Loucy (cell line): ENCODE data around the gene EDIL3.

Source experiments
- H2AFZ ChIP-seq: fragments of 200-600 bp; sonication (generic); 2 replicates; pipeline ENCODE4 v1.6.0; 2016; ENCODE audit warnings: antibody characterized with exemption, mild to moderate bottlenecking, low read length, moderate library complexity
- H3F3A ChIP-seq: fragments of 200-600 bp; 2 replicates; pipeline ENCODE4 v1.6.0; 2016; ENCODE audit warnings: antibody characterized with exemption, low read depth, mild to moderate bottlenecking
- H3K27me3 ChIP-seq: fragments of 200-600 bp; sonication (generic); 2 replicates; pipeline ENCODE4 v1.6.1; 2014; ENCODE audit warnings: low read length, mild to moderate bottlenecking; ENCODE audit not compliant: insufficient read depth, poor library complexity, severe bottlenecking
- H3K36me3 ChIP-seq: fragments of 200-600 bp; sonication (generic); 2 replicates; pipeline ENCODE4 v1.6.1; 2016; ENCODE audit warnings: low read length; ENCODE audit not compliant: insufficient read depth
- H3K4me1 ChIP-seq: fragments of 200-600 bp; sonication (generic); 2 replicates; pipeline ENCODE4 v1.5.1; 2014; ENCODE audit warnings: low read length, mild to moderate bottlenecking; ENCODE audit not compliant: insufficient read depth, poor library complexity, severe bottlenecking
- H3K4me2 ChIP-seq: fragments of 200-600 bp; sonication (generic); 2 replicates; pipeline ENCODE4 v1.6.0; 2014; ENCODE audit warnings: antibody characterized with exemption, low read length, low read depth, mild to moderate bottlenecking; ENCODE audit not compliant: poor library complexity, severe bottlenecking
- H3K4me3 ChIP-seq: fragments of 200-600 bp; sonication (generic); 2 replicates; pipeline ENCODE4 v1.5.1; 2014; ENCODE audit warnings: low read length, mild to moderate bottlenecking, mixed read lengths; ENCODE audit not compliant: poor library complexity, severe bottlenecking
- H3K79me2 ChIP-seq: fragments of 200-600 bp; sonication (generic); 2 replicates; pipeline ENCODE4 v1.6.1; 2014; ENCODE audit warnings: low read length; ENCODE audit not compliant: insufficient read depth
- H3K9ac ChIP-seq: fragments of 200-600 bp; sonication (generic); 2 replicates; pipeline ENCODE4 v1.6.0; 2014; ENCODE audit warnings: mild to moderate bottlenecking, low read depth, low read length, moderate library complexity; ENCODE audit not compliant: poor library complexity, severe bottlenecking
- H3K9me2 ChIP-seq: fragments of 200-600 bp; sonication (generic); replicated peaks from 2 replicates; pipeline ENCODE4 v1.6.1; 2016; ENCODE audit warnings: low read depth, low read length, mixed read lengths
- H3K9me3 ChIP-seq: fragments of 200-600 bp; sonication (generic); 2 replicates; pipeline ENCODE4 v1.6.1; 2014; ENCODE audit warnings: mild to moderate bottlenecking, antibody characterized with exemption, low read length, low read depth; ENCODE audit not compliant: insufficient read depth
- H4K20me1 ChIP-seq: fragments of 200-600 bp; sonication (generic); 2 replicates; pipeline ENCODE4 v1.6.0; 2014; ENCODE audit warnings: antibody characterized with exemption, low read length, mild to moderate bottlenecking; ENCODE audit not compliant: insufficient read depth, poor library complexity, severe bottlenecking
- EZH2phosphoT487 ChIP-seq: fragments of 200-600 bp; IDR thresholded peaks from 2 replicates; pipeline ENCODE4 v1.6.1; 2018; ENCODE audit warnings: antibody characterized with exemption, mild to moderate bottlenecking, moderate library complexity, borderline replicate concordance
- TF ChIP-seq, protein P1 (sequence below): fragments of 200-600 bp; sonication (generic); conservative IDR thresholded peaks from 2 replicates; pipeline ENCODE4 v1.5.1; 2014; ENCODE audit warnings: mild to moderate bottlenecking, antibody characterized with exemption, low read length

The EDIL3 gene

DNA sequence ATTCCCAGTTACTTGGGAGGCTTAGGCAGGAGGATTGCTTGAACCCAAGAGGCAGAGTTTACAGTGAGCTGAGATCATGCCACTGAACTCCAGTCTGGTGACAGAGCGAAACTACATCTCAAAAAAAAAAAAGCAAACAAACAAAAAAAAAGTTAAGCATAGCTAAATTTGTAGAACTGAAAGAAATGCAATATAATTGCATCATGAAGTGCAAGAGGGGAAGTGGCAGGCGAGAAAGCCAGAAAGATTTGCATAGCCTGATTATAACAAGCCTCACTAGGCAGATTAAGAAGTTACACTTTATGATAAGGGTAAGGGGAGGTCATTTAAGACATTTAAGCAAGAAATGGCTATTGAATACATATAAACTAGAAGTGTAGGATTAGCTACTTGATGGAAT, 187.1 kb downstream of the EDIL3 start:
- H3K79me2 ChIP-seq, result no peaks in the 10 kb centered on the region
- H3K9me2 ChIP-seq, result no peaks in the 10 kb centered on the region
- no peaks in the 10 kb centered on the region for H4K20me1 ChIP-seq
- H3K4me1 ChIP-seq, result no peaks in the 10 kb centered on the region
- no peak overlapping the region for H3K9ac ChIP-seq
- H3K4me3 ChIP-seq, result no peak overlapping the region
- H3K27me3 ChIP-seq, result no peaks in the 10 kb centered on the region
- TF ChIP-seq, protein P1, sequence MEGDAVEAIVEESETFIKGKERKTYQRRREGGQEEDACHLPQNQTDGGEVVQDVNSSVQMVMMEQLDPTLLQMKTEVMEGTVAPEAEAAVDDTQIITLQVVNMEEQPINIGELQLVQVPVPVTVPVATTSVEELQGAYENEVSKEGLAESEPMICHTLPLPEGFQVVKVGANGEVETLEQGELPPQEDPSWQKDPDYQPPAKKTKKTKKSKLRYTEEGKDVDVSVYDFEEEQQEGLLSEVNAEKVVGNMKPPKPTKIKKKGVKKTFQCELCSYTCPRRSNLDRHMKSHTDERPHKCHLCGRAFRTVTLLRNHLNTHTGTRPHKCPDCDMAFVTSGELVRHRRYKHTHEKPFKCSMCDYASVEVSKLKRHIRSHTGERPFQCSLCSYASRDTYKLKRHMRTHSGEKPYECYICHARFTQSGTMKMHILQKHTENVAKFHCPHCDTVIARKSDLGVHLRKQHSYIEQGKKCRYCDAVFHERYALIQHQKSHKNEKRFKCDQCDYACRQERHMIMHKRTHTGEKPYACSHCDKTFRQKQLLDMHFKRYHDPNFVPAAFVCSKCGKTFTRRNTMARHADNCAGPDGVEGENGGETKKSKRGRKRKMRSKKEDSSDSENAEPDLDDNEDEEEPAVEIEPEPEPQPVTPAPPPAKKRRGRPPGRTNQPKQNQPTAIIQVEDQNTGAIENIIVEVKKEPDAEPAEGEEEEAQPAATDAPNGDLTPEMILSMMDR, result no peak
- TF ChIP-seq EZH2phosphoT487, result no peak
- H3K4me2 ChIP-seq, result no peak overlapping the region
- H3K9me3 ChIP-seq, result no peaks in the 10 kb centered on the region
- no peaks in the 10 kb centered on the region for H3F3A ChIP-seq
- H2AFZ ChIP-seq, result no peak overlapping the region
- no peaks in the 10 kb centered on the region for H3K36me3 ChIP-seq

DNA sequence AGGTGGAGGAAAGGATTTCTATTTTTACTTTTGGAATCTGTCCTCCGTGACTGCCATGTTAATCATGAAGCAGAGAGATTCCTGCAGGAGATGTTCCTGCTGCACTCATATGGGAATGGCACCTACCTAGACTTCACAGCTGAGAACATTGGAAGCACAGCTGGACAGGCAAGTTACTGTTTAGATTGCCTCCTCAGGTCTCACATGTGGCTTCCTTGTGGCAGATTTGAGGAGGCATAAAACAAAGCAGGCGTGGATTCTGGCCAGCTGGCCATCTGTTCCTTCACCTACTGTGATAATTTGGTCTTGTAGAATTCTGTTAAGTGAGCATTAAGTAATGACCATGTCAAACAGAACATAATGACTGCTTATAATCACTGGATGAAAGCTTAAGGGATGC, 193.4 kb downstream of the EDIL3 start:
- no peaks in the 10 kb centered on the region for H3K79me2 ChIP-seq
- H3K9me2 ChIP-seq, result no peaks in the 10 kb centered on the region
- no peak overlapping the region for H3K4me2 ChIP-seq
- no peaks in the 10 kb centered on the region for H3K9me3 ChIP-seq
- no peaks in the 10 kb centered on the region for H4K20me1 ChIP-seq
- no peak overlapping the region for H3K9ac ChIP-seq
- H3K4me3 ChIP-seq, result no peak overlapping the region
- H3F3A ChIP-seq, result no peaks in the 10 kb centered on the region
- H3K36me3 ChIP-seq, result no peaks in the 10 kb centered on the region
- H2AFZ ChIP-seq, result no peak overlapping the region
- no peaks in the 10 kb centered on the region for H3K4me1 ChIP-seq
- TF ChIP-seq EZH2phosphoT487, result no peak
- TF ChIP-seq, protein P1, result no peak
- H3K27me3 ChIP-seq, result no peaks in the 10 kb centered on the region

DNA sequence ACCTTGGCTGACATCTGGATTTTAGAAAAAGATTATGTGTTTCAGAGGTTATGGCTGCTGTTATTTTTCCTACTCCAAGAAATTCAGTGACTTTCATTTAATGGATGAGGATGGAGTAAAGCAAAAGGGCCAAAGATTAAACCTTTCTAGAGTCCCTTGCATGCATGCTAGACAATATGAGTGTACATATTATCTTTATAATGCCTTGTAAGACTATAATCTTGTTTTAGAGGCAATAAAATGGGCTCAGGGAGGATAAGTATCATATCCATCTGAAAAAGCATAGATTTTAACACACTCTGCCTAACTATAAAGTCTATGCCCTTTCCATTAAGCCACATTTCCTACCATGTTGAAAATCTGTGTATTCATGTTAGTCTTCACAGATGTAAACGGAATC, 199.8 kb downstream of the EDIL3 start:
- H3K27me3 ChIP-seq, result no peaks in the 10 kb centered on the region
- TF ChIP-seq, protein P1, result no peak
- TF ChIP-seq EZH2phosphoT487, result no peak
- H3K79me2 ChIP-seq, result no peaks in the 10 kb centered on the region
- no peak overlapping the region for H2AFZ ChIP-seq
- no peaks in the 10 kb centered on the region for H3K4me1 ChIP-seq
- H3K36me3 ChIP-seq, result no peaks in the 10 kb centered on the region
- no peak overlapping the region for H3K4me2 ChIP-seq
- no peak overlapping the region for H3K9ac ChIP-seq
- H3K9me3 ChIP-seq, result no peaks in the 10 kb centered on the region
- H3K4me3 ChIP-seq, result no peak overlapping the region
- H3F3A ChIP-seq, result no peaks in the 10 kb centered on the region
- no peaks in the 10 kb centered on the region for H4K20me1 ChIP-seq
- H3K9me2 ChIP-seq, result no peaks in the 10 kb centered on the region
